ENCODE results near the gene GLIPR1.

The GLIPR1 gene

DNA sequence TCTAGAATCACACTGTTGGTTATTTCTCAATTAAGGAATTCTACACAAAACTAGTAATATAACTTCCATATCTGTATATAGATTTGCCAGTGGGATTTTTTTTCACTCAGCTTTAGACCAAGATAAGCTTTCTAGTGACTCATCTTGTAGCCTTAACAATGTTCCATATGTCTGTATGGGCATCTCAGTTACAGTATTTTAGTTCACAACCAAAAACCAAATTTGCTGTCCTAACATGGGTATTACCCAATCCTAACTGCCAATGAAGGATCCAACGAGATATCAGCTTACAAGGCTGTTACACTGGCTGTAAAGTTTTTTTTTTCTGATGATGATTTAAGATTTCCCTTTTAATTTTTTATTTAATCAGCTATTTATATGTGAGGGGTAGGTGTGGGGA is 62.4 kb downstream of the GLIPR1 start:
- TF ChIP-seq, protein P1, sequence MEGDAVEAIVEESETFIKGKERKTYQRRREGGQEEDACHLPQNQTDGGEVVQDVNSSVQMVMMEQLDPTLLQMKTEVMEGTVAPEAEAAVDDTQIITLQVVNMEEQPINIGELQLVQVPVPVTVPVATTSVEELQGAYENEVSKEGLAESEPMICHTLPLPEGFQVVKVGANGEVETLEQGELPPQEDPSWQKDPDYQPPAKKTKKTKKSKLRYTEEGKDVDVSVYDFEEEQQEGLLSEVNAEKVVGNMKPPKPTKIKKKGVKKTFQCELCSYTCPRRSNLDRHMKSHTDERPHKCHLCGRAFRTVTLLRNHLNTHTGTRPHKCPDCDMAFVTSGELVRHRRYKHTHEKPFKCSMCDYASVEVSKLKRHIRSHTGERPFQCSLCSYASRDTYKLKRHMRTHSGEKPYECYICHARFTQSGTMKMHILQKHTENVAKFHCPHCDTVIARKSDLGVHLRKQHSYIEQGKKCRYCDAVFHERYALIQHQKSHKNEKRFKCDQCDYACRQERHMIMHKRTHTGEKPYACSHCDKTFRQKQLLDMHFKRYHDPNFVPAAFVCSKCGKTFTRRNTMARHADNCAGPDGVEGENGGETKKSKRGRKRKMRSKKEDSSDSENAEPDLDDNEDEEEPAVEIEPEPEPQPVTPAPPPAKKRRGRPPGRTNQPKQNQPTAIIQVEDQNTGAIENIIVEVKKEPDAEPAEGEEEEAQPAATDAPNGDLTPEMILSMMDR (IDR thresholded peaks at IDR 0.05; ENCODE audit: insufficient read depth, low read length, poor library complexity, severe bottlenecking) = no peak
- no peaks in the 10 kb centered on the region for H3K27me3 ChIP-seq (replicated peaks; ENCODE audit: control insufficient read depth, insufficient read depth, low read length)
- no peak for DNase-seq (ENCODE audit: extremely low read depth, insufficient read length)
- no peaks in the 10 kb centered on the region for H3K36me3 ChIP-seq (ENCODE audit: control insufficient read depth, insufficient read depth, low read length)
- no peak overlapping the region for H3K4me3 ChIP-seq (replicated peaks; ENCODE audit: low read depth, low read length)

DNA sequence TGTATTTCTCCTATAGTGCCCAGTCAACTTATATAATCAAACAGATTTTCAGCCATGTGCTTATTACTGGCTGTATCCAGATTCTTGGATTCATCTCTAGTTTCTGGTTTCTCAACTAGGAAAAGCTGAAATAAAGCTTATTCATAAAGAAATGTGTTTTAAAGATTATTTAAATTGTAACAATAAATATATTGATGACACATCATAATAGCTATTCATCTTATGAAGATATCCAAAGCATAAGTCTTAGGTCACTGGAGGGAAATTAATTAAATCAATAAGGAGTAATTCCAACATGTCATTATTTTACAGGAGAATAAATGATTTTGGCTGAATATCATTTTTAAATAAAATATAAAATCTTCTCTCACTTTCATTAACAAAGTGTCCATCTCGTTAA is 63.0 kb downstream of the GLIPR1 start:
- DNase-seq (ENCODE audit: extremely low read depth, insufficient read length) = no peak
- Histone ChIP-seq H3K27me3 (replicated peaks; ENCODE audit: control insufficient read depth, insufficient read depth, low read length) (no peaks in the 10 kb centered on the region), H3K36me3 (ENCODE audit: control insufficient read depth, insufficient read depth, low read length) (no peaks in the 10 kb centered on the region), H3K4me3 (replicated peaks; ENCODE audit: low read depth, low read length) (no peak overlapping the region)
- TF ChIP-seq, protein P1 (IDR thresholded peaks at IDR 0.05; ENCODE audit: insufficient read depth, low read length, poor library complexity, severe bottlenecking) = no peak

DNA sequence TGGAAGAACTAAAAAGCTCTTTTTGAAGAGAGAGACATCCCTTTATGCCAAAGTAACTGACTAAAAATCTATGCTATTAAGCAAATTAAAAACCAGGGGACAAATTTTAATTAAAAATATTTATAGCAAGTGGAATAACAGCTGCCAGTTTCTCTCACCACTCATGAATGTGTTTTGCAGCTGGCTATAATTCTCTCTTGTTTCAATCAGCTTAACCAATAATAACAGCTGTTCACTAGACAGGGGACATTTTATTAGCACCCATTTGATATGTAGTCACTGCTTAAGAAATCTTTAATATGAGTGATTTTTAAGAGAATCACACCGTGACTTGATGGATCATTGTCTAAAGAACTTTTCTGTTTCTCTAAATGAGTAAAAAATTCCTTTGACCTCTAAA is 65.1 kb downstream of the GLIPR1 start:
- Histone ChIP-seq H3K36me3 (ENCODE audit: control insufficient read depth, insufficient read depth, low read length) (no peaks in the 10 kb centered on the region), H3K4me3 (replicated peaks; ENCODE audit: low read depth, low read length) (no peak overlapping the region), H3K27me3 (replicated peaks; ENCODE audit: control insufficient read depth, insufficient read depth, low read length) (no peaks in the 10 kb centered on the region)
- TF ChIP-seq, protein P1 (IDR thresholded peaks at IDR 0.05; ENCODE audit: insufficient read depth, low read length, poor library complexity, severe bottlenecking) = no peak
- DNase-seq (ENCODE audit: extremely low read depth, insufficient read length) = no peak

DNA sequence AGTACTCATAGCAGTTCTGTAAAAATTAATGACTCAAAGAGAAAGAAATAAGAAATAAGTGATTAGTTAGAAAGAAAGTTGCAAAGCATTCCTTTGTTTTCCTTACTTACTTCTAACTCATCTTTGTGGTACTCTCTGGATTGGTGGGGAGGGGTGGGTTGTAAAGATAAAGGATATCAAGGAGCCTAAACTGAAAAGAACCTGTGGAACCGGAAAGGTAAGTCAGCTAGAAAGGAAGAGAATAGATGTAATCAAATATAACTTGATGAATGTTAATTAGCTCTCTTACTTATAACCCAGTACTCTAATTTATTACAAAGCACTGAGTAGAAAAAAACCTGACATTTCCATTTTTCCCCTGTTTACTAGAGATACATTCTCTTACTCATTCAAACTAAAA is 68.3 kb downstream of the GLIPR1 start:
- Histone ChIP-seq H3K27me3 (replicated peaks; ENCODE audit: control insufficient read depth, insufficient read depth, low read length) (no peaks in the 10 kb centered on the region), H3K36me3 (ENCODE audit: control insufficient read depth, insufficient read depth, low read length) (no peaks in the 10 kb centered on the region), H3K4me3 (replicated peaks; ENCODE audit: low read depth, low read length) (no peak overlapping the region)
- no peak for DNase-seq (ENCODE audit: extremely low read depth, insufficient read length)
- TF ChIP-seq, protein P1 (IDR thresholded peaks at IDR 0.05; ENCODE audit: insufficient read depth, low read length, poor library complexity, severe bottlenecking) = no peak

DNA sequence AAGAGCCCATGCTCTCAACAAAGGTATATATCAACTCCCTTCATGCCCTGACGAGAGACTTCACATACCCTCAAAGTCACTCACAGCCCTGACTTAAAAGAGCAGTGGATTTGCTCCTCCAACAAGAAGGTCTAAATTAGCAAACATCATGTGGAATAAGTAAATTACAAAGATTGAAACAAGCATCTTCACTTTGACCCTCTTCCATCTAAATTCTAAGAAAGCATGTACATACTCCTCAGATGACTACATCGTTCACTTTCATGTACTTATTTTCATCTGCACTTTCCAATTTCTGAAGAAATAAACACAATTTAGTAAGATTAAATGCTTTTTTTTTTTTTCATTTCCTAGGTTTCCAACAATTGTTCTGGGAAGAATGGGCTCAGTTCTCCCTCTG is 69.4 kb downstream of the GLIPR1 start:
- no peaks in the 10 kb centered on the region for H3K36me3 ChIP-seq (ENCODE audit: control insufficient read depth, insufficient read depth, low read length)

More for the DNA sequence above, 69.4 kb downstream of the GLIPR1 start:
- Histone ChIP-seq H3K27me3 (replicated peaks; ENCODE audit: control insufficient read depth, insufficient read depth, low read length) (no peaks in the 10 kb centered on the region), H3K4me3 (replicated peaks; ENCODE audit: low read depth, low read length) (no peak overlapping the region)
- DNase-seq (ENCODE audit: extremely low read depth, insufficient read length) = no peak
- TF ChIP-seq, protein P1 (IDR thresholded peaks at IDR 0.05; ENCODE audit: insufficient read depth, low read length, poor library complexity, severe bottlenecking) = no peak
